Activated T-cell treated with anti-CD3 and anti-CD28 coated beads, Interleukin-2, amount 50 U/mL, for 1 hour (primary cell): ENCODE data around the gene SHC2.

Experiments used
- DNase-seq: peaks from one replicate; pipeline ENCODE4 v3.0.0-alpha.2; 2020

SHC2 gene

GRCh38 chr19:369876-370275 lies 91.0 kb downstream of the SHC2 start:
- DNase-seq: no peak

DNA sequence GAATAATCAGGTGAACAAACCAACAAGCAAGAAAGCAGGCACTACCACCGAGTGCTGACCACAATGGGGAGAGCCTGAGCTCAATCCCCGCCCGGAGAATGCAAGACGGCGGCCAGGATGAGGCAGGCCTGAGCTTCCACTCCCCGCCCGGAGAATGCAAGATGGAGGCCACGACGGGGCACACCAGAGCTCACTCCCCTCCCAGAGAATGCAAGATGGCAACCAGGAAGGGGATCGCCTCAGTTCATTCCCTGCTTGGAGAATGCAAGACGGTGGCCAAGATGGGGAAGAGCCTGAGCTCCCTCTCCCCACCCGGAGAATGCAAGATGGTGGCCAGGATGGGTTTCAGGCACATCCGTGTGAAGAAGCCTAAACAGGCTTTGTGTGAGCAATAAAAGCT lies 91.6 kb downstream of the SHC2 start:
- DNase-seq: no peak

- DNase-seq: no peak
Measured at GRCh38 chr19:368630-369024, 92.2 kb downstream of the SHC2 start.

DNA sequence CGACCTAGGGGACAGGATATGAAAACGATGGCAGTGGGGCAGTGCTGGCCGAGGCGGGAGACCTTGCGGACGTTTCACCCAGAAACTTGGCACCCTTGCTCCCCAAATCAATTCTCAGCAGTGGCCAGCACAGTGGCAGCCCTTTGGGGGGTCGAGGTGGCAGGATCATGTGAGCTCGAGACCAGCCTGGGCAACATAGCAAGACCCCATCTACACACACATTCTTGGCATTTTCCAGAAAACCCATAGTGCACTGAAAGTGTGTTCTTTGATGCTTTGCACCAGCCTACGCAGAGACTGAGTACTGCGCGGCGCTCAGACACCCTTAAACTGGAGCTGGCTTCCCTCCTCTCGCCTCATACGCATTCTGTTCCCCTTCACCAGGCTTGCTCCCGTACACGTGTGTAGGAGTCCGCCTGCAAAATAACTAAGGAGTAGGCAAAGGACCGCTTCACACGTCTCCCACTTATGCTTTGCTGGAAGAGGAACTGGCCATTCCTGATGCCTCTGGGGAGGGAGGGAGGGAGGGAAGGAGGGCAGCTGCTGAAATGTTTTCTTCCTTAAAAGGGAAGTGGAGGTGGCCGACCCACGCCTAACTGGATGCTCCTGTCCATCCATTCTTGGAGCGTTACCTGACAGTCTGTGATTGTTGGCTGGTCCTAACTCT lies 92.7 kb downstream of the SHC2 start:
- no peak for DNase-seq

GRCh38 chr19:367561-367960 lies 93.3 kb downstream of the SHC2 start:
- no peak for DNase-seq

GRCh38 chr19:366951-367350 lies 93.9 kb downstream of the SHC2 start:
- no peak for DNase-seq
